ENCODE data around the gene KRT6A.

- TF ChIP-seq ZC3H11A (IDR thresholded peaks at IDR 0.05) (no peak), FOSL2 (IDR thresholded peaks at IDR 0.05) (no peak), FOSL2 (CRISPR knock-in tag; IDR thresholded peaks at IDR 0.05) (no peak), CTCF (IDR thresholded peaks at IDR 0.05) (no peak), MAX (IDR thresholded peaks at IDR 0.05) (no peak), E2F6 (IDR thresholded peaks at IDR 0.05; ENCODE audit: borderline replicate concordance, low read depth) (no peak), CHD2 (IDR thresholded peaks at IDR 0.05; ENCODE audit: low read length, partially characterized antibody) (no peak)
Measured at GRCh38 chr12:52444647-52445595, 48.1 kb downstream of the KRT6A start.
